HepG2 (cell line): ENCODE results near the gene OR6S1. TPM values are rescaled to one million over a fixed set of nuclear protein-coding genes. Genes with fewer than 3 reads are reported as not detected.

Experiments used
- ATF3 ChIP-seq: sonication (generic); formaldehyde crosslinking; IDR thresholded peaks from 2 replicates; pipeline ENCODE4 v1.4.0; 2020; ENCODE audit warnings: missing genetic modification reagents
- CCAR2 ChIP-seq: fragments of 200-400 bp; formaldehyde crosslinking; optimal IDR thresholded peaks from 2 replicates; pipeline ENCODE3; 2018; ENCODE audit warnings: low read depth, mild to moderate bottlenecking, low read length, moderate library complexity
- KLF9 ChIP-seq: IDR thresholded peaks from 2 replicates; pipeline ENCODE4 v1.6.1; 2016; ENCODE audit warnings: low read depth
- NPAS2 ChIP-seq: sonication (generic); formaldehyde crosslinking; IDR thresholded peaks from 2 replicates; pipeline ENCODE4 v1.8.0; 2022; ENCODE audit warnings: mild to moderate bottlenecking, missing genetic modification reagents, borderline replicate concordance
- TRIM24 ChIP-seq: sonication (generic); formaldehyde crosslinking; IDR thresholded peaks from 2 replicates; pipeline ENCODE4 v1.8.0; 2022; ENCODE audit warnings: mild to moderate bottlenecking, missing genetic modification reagents
- ZBTB37 ChIP-seq: sonication (generic); formaldehyde crosslinking; IDR thresholded peaks from 2 replicates; pipeline ENCODE4 v1.4.0; 2020; ENCODE audit warnings: mild to moderate bottlenecking, missing genetic modification reagents
- ZNF44 ChIP-seq: sonication (generic); formaldehyde crosslinking; IDR thresholded peaks from 2 replicates; pipeline ENCODE4 v1.5.1; 2020; ENCODE audit warnings: mild to moderate bottlenecking, missing genetic modification reagents
- ZNF451 ChIP-seq: sonication (generic); formaldehyde crosslinking; IDR thresholded peaks from 2 replicates; pipeline ENCODE4 v1.5.0; 2020; ENCODE audit warnings: mild to moderate bottlenecking, missing genetic modification reagents
- ZNF460 ChIP-seq: sonication (generic); formaldehyde crosslinking; IDR thresholded peaks from 2 replicates; pipeline ENCODE4 v1.5.1; 2020; ENCODE audit warnings: missing genetic modification reagents, mild to moderate bottlenecking, borderline replicate concordance
- ZNF563 ChIP-seq: sonication (generic); formaldehyde crosslinking; IDR thresholded peaks from 2 replicates; pipeline ENCODE4 v1.8.0; 2022; ENCODE audit warnings: mild to moderate bottlenecking, moderate library complexity, missing genetic modification reagents
- ZNF569 ChIP-seq: sonication (generic); formaldehyde crosslinking; IDR thresholded peaks from 2 replicates; pipeline ENCODE4 v1.5.0; 2020; ENCODE audit warnings: mild to moderate bottlenecking, missing genetic modification reagents, moderate library complexity, borderline replicate concordance
- ZNF609 ChIP-seq: sonication (generic); formaldehyde crosslinking; IDR thresholded peaks from 2 replicates; pipeline ENCODE4 v1.4.0; 2020; ENCODE audit warnings: mild to moderate bottlenecking, missing genetic modification reagents, borderline replicate concordance
- ZNF883 ChIP-seq: sonication (generic); formaldehyde crosslinking; IDR thresholded peaks from 2 replicates; pipeline ENCODE4 v1.5.1; 2020; ENCODE audit warnings: mild to moderate bottlenecking, missing genetic modification reagents; ENCODE audit errors: not compliant biosample characterization
- polyA plus RNA-seq, 8 experiments: library from polyadenylated mRNA; depleted of rRNA in 3 of 8; stranded (reverse) in 7 of 8; unstranded in 1 of 8; fragments of >200 nt; fragmentation: Illumina TruSeq in 4 of 8; extraction: Trizol in 4 of 8; gene quantifications; 2 replicates each; pipeline versions ENCODE4 v1.2.1 to v1.2.3, GENCODE V29; 2011 to 2016; ENCODE audit warnings: low read depth in 4 of 8, missing spikeins in 1 of 8, mixed read lengths in 1 of 8; ENCODE audit not compliant: insufficient read depth in 1 of 8
- total RNA-seq, 5 experiments: library from RNA; depleted of rRNA; stranded (reverse); fragments of >200 nt; fragmentation: Illumina TruSeq; extraction: Trizol; gene quantifications; 2 replicates each; pipeline ENCODE4 v1.2.3, GENCODE V29; 2016; ENCODE audit warnings: low read depth in 1 of 5
- TF ChIP-seq, protein P1 (sequence below): IDR thresholded peaks from 2 replicates; pipeline ENCODE4 v1.6.1; 2016; ENCODE audit warnings: low read depth, borderline replicate concordance
- TF ChIP-seq, protein P2 (sequence below): sonication (generic); formaldehyde crosslinking; IDR thresholded peaks from 2 replicates; pipeline ENCODE4 v1.5.0; 2020; ENCODE audit warnings: mild to moderate bottlenecking, missing genetic modification reagents
- TF ChIP-seq, protein P3 (sequence below): sonication (generic); formaldehyde crosslinking; IDR thresholded peaks from 2 replicates; pipeline ENCODE4 v1.5.1; 2020; ENCODE audit warnings: missing genetic modification reagents, mild to moderate bottlenecking, borderline replicate concordance

The OR6S1 gene
- total and polyA plus RNA-seq, 2 of the 13 experiments (the other 11 are each of a cell fraction or from before 2014, with no cell fraction given): 0.09 TPM; not detected in 1

GRCh38 chr14:20613094-20614037 lies 28.1 kb downstream of the OR6S1 start (continued):
- TF ChIP-seq ATF3 (CRISPR knock-in tag): 0 out of 2 replicates have a peak, but pooled peaks have one; percentile 8
- TF ChIP-seq, protein P1, sequence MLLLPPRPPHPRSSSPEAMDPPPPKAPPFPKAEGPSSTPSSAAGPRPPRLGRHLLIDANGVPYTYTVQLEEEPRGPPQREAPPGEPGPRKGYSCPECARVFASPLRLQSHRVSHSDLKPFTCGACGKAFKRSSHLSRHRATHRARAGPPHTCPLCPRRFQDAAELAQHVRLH (CRISPR knock-in tag): peak; percentile 80
- 0 out of 2 replicates have a peak, but pooled peaks have one; percentile 28 for TF ChIP-seq ZNF451
- TF ChIP-seq KLF9: no peak
- TF ChIP-seq, protein P2, sequence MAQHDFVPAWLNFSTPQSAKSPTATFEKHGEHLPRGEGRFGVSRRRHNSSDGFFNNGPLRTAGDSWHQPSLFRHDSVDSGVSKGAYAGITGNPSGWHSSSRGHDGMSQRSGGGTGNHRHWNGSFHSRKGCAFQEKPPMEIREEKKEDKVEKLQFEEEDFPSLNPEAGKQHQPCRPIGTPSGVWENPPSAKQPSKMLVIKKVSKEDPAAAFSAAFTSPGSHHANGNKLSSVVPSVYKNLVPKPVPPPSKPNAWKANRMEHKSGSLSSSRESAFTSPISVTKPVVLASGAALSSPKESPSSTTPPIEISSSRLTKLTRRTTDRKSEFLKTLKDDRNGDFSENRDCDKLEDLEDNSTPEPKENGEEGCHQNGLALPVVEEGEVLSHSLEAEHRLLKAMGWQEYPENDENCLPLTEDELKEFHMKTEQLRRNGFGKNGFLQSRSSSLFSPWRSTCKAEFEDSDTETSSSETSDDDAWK (CRISPR knock-in tag): no peak
- TF ChIP-seq NPAS2 (CRISPR knock-in tag): no peak
- TF ChIP-seq ZNF609 (CRISPR knock-in tag): peak; percentile 58
- TF ChIP-seq ZNF569 (CRISPR knock-in tag): no peak
- TF ChIP-seq CCAR2: peak; percentile 29
- TF ChIP-seq TRIM24 (CRISPR knock-in tag): no peak
- peak; percentile 93 for TF ChIP-seq ZNF883 (CRISPR knock-in tag)
- peak; percentile 56 for TF ChIP-seq ZBTB37 (CRISPR knock-in tag)
- peak; percentile 75; the same call in 1 of the 2 replicates for TF ChIP-seq ZNF563 (CRISPR knock-in tag)
- TF ChIP-seq ZNF460 (CRISPR knock-in tag): no peak; the same call in 1 of the 2 replicates
- TF ChIP-seq, protein P3, sequence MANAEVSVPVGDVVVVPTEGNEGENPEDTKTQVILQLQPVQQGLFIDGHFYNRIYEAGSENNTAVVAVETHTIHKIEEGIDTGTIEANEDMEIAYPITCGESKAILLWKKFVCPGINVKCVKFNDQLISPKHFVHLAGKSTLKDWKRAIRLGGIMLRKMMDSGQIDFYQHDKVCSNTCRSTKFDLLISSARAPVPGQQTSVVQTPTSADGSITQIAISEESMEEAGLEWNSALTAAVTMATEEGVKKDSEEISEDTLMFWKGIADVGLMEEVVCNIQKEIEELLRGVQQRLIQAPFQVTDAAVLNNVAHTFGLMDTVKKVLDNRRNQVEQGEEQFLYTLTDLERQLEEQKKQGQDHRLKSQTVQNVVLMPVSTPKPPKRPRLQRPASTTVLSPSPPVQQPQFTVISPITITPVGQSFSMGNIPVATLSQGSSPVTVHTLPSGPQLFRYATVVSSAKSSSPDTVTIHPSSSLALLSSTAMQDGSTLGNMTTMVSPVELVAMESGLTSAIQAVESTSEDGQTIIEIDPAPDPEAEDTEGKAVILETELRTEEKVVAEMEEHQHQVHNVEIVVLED: peak; percentile 71; the same call in 1 of the 2 replicates
- TF ChIP-seq ZNF44: peak; percentile 91
